ENCODE results near the gene UST.
A peak's percentile ranks its signal among the peaks of the same experiment; 100 is the strongest.
"Not testable (repeated sequence)": the region's sequence is repeated elsewhere in the genome, so short reads cannot be mapped to it uniquely, and the experiment has no call there.

Gene UST

GRCh38 chr6:148827416-148828045 lies 80.7 kb downstream of the UST start:
- no peak overlapping the region for H3K4me3 ChIP-seq

GRCh38 chr6:148828047-148828446 lies 81.2 kb downstream of the UST start:
- no peak overlapping the region for H3K27ac ChIP-seq

More at GRCh38 chr6:148827416-148828045, 80.7 kb downstream of the UST start:
- no peak overlapping the region for H3K27ac ChIP-seq

GRCh38 chr6:148829415-148830101 lies 82.7 kb downstream of the UST start:
- Histone ChIP-seq H3K27ac (peak overlapping the region in 2 of 21 experiments; percentile 46 to 56), H3K4me3 (no peak overlapping the region)

More at GRCh38 chr6:148828047-148828446, 81.2 kb downstream of the UST start:
- no peak overlapping the region for H3K4me3 ChIP-seq

- peak overlapping the region in 2 of 7 experiments; percentile 9 to 15 for H3K4me3 ChIP-seq
Observed at GRCh38 chr6:148830614-148831013, 83.8 kb downstream of the UST start.

GRCh38 chr6:148831064-148831463 lies 84.2 kb downstream of the UST start:
- peak overlapping the region in 2 of 7 experiments; percentile 9 to 15 for H3K4me3 ChIP-seq

More at GRCh38 chr6:148830614-148831013, 83.8 kb downstream of the UST start:
- H3K27ac ChIP-seq, result peak overlapping the region in 3 of 21 experiments; percentile 26 to 56 (median 46)

GRCh38 chr6:148831531-148831930 lies 84.7 kb downstream of the UST start:
- Histone ChIP-seq H3K4me3 (peak overlapping the region in 2 of 7 experiments; percentile 9 to 15), H3K27ac (peak overlapping the region in 3 of 21 experiments; percentile 26 to 56 (median 46))

More at GRCh38 chr6:148831064-148831463, 84.2 kb downstream of the UST start:
- H3K27ac ChIP-seq, result peak overlapping the region in 4 of 21 experiments; percentile 26 to 56 (median 38)

- peak overlapping the region in 4 of 21 experiments; percentile 2 to 44 (median 25) for H3K27ac ChIP-seq
- no peak overlapping the region for H3K4me3 ChIP-seq
Observed at GRCh38 chr6:148835920-148836441, 89.2 kb downstream of the UST start.

GRCh38 chr6:148836751-148837150 lies 89.9 kb downstream of the UST start:
- H3K4me3 ChIP-seq, result no peak overlapping the region
- peak overlapping the region in 2 of 21 experiments; percentile 2 to 8 for H3K27ac ChIP-seq

GRCh38 chr6:148837941-148838340 lies 91.1 kb downstream of the UST start:
- Histone ChIP-seq H3K27ac (no peak overlapping the region), H3K4me3 (no peak overlapping the region)

- Histone ChIP-seq H3K4me3 (no peak overlapping the region), H3K27ac (no peak overlapping the region)
Observed at GRCh38 chr6:148839044-148839443, 92.2 kb downstream of the UST start.

- Histone ChIP-seq H3K4me3 (no peak overlapping the region), H3K27ac (no peak overlapping the region)
Observed at GRCh38 chr6:148840256-148840655, 93.4 kb downstream of the UST start.

GRCh38 chr6:148842296-148843019 lies 95.6 kb downstream of the UST start:
- no peak overlapping the region for H3K27ac ChIP-seq

GRCh38 chr6:148845464-148845863 lies 98.6 kb downstream of the UST start:
- Histone ChIP-seq H3K27ac (no peak overlapping the region), H3K4me3 (no peak overlapping the region)

More at GRCh38 chr6:148842296-148843019, 95.6 kb downstream of the UST start:
- no peak overlapping the region for H3K4me3 ChIP-seq

GRCh38 chr6:148846778-148847761 lies 100.2 kb downstream of the UST start:
- no peak overlapping the region for H3K4me3 ChIP-seq
- H3K27ac ChIP-seq, result peak overlapping the region in 2 of 21 experiments; percentile 9 to 43

GRCh38 chr6:148848915-148849314 lies 102.1 kb downstream of the UST start:
- Histone ChIP-seq H3K27ac (no peak overlapping the region), H3K4me3 (no peak overlapping the region)

- not testable (repeated sequence) for H3K27ac ChIP-seq, H3K4me3 ChIP-seq
Observed at GRCh38 chr6:148849449-148849848, 102.6 kb downstream of the UST start.

GRCh38 chr6:148850964-148851363 lies 104.1 kb downstream of the UST start:
- Histone ChIP-seq H3K4me3 (no peak overlapping the region), H3K27ac (no peak overlapping the region)

- Histone ChIP-seq H3K4me3 (no peak overlapping the region), H3K27ac (peak overlapping the region in 2 of 21 experiments; percentile 2 to 51)
Observed at GRCh38 chr6:148851683-148852556, 105.1 kb downstream of the UST start.
